ENCODE measurements around the gene PTGES.

- TF ChIP-seq CTCF (IDR thresholded peaks at IDR 0.05): no peak
- no peak for TF ChIP-seq FOXK1 (CRISPR knock-in tag; IDR thresholded peaks at IDR 0.05)
- no peak for TF ChIP-seq SP1 (CRISPR knock-in tag; conservative IDR thresholded peaks at IDR 0.05)
- no peak for TF ChIP-seq FOXP1 (CRISPR knock-in tag; IDR thresholded peaks at IDR 0.05; ENCODE audit: borderline replicate concordance)
- no peak for TF ChIP-seq AFF4 (CRISPR knock-in tag; IDR thresholded peaks at IDR 0.05; ENCODE audit: borderline replicate concordance)
- TF ChIP-seq HMGXB4 (CRISPR knock-in tag; IDR thresholded peaks at IDR 0.05): no peak
- no peak for TF ChIP-seq STAT6 (CRISPR knock-in tag; conservative IDR thresholded peaks at IDR 0.05; ENCODE audit: low read depth)
- TF ChIP-seq MAX (CRISPR knock-in tag; IDR thresholded peaks at IDR 0.05): no peak
- no peak for TF ChIP-seq ATF3 (CRISPR knock-in tag; conservative IDR thresholded peaks at IDR 0.05)
- TF ChIP-seq CBFB (CRISPR knock-in tag; IDR thresholded peaks at IDR 0.05; ENCODE audit: low read depth): no peak
- TF ChIP-seq NFE2L1 (CRISPR knock-in tag; IDR thresholded peaks at IDR 0.05): no peak
- no peak for TF ChIP-seq E2F1 (CRISPR knock-in tag; IDR thresholded peaks at IDR 0.05)
- TF ChIP-seq TP53 (CRISPR knock-in tag; IDR thresholded peaks at IDR 0.05): no peak
Observed at GRCh38 chr9:129740666-129741464, 12.0 kb downstream of the PTGES start.
